ENCODE data around the gene CDC40.

CDC40 gene

GRCh38 chr6:110250838-110251237 is 70.6 kb downstream of the CDC40 start:
- Histone ChIP-seq H3K36me3 (ENCODE audit: low read length) (no peaks in the 10 kb centered on the region), H3K27me3 (ENCODE audit: low read length) (no peaks in the 10 kb centered on the region), H3K27ac (ENCODE audit: low read depth, low read length) (no peak overlapping the region), H3K4me2 (ENCODE audit: low read depth, low read length, poor library complexity, severe bottlenecking) (no peak overlapping the region), H4K20me1 (ENCODE audit: low read depth, low read length) (no peaks in the 10 kb centered on the region), H3K79me2 (ENCODE audit: insufficient read depth, low read length) (no peaks in the 10 kb centered on the region), H3K4me3 (ENCODE audit: insufficient read depth, low read length, poor library complexity, severe bottlenecking) (no peak overlapping the region), H3F3A (ENCODE audit: insufficient read depth) (no peaks in the 10 kb centered on the region), H3K9me3 (ENCODE audit: insufficient read depth, low read length) (no peaks in the 10 kb centered on the region), H2AFZ (ENCODE audit: low read depth, low read length, severe bottlenecking) (no peak overlapping the region), H3K9me2 (replicated peaks; ENCODE audit: insufficient read depth, low read length) (no peaks in the 10 kb centered on the region), H3K9ac (ENCODE audit: low read length) (no peak overlapping the region)
- TF ChIP-seq, protein P1, sequence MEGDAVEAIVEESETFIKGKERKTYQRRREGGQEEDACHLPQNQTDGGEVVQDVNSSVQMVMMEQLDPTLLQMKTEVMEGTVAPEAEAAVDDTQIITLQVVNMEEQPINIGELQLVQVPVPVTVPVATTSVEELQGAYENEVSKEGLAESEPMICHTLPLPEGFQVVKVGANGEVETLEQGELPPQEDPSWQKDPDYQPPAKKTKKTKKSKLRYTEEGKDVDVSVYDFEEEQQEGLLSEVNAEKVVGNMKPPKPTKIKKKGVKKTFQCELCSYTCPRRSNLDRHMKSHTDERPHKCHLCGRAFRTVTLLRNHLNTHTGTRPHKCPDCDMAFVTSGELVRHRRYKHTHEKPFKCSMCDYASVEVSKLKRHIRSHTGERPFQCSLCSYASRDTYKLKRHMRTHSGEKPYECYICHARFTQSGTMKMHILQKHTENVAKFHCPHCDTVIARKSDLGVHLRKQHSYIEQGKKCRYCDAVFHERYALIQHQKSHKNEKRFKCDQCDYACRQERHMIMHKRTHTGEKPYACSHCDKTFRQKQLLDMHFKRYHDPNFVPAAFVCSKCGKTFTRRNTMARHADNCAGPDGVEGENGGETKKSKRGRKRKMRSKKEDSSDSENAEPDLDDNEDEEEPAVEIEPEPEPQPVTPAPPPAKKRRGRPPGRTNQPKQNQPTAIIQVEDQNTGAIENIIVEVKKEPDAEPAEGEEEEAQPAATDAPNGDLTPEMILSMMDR (IDR thresholded peaks at IDR 0.05; ENCODE audit: insufficient read depth, low read length, poor library complexity, severe bottlenecking), result no peak
- TF ChIP-seq EZH2phosphoT487 (conservative IDR thresholded peaks at IDR 0.05; ENCODE audit: low read length), result no peak

GRCh38 chr6:110255211-110255750 is 75.1 kb downstream of the CDC40 start:
- no peaks in the 10 kb centered on the region for H3F3A ChIP-seq (ENCODE audit: insufficient read depth)
- H3K9ac ChIP-seq (ENCODE audit: low read length), result no peak overlapping the region
- H3K9me3 ChIP-seq (ENCODE audit: insufficient read depth, low read length), result no peaks in the 10 kb centered on the region
- H2AFZ ChIP-seq (ENCODE audit: low read depth, low read length, severe bottlenecking), result no peak overlapping the region
- no peak overlapping the region for H3K4me3 ChIP-seq (ENCODE audit: insufficient read depth, low read length, poor library complexity, severe bottlenecking)
- no peak overlapping the region for H3K27ac ChIP-seq (ENCODE audit: low read depth, low read length)
- H3K9me2 ChIP-seq (replicated peaks; ENCODE audit: insufficient read depth, low read length), result no peaks in the 10 kb centered on the region
- H3K79me2 ChIP-seq (ENCODE audit: insufficient read depth, low read length), result no peaks in the 10 kb centered on the region
- no peaks in the 10 kb centered on the region for H3K36me3 ChIP-seq (ENCODE audit: low read length)
- TF ChIP-seq, protein P1 (IDR thresholded peaks at IDR 0.05; ENCODE audit: insufficient read depth, low read length, poor library complexity, severe bottlenecking), result no peak
- TF ChIP-seq EZH2phosphoT487 (conservative IDR thresholded peaks at IDR 0.05; ENCODE audit: low read length), result no peak
- H4K20me1 ChIP-seq (ENCODE audit: low read depth, low read length), result no peaks in the 10 kb centered on the region
- no peaks in the 10 kb centered on the region for H3K27me3 ChIP-seq (ENCODE audit: low read length)
- no peak overlapping the region for H3K4me2 ChIP-seq (ENCODE audit: low read depth, low read length, poor library complexity, severe bottlenecking)

DNA sequence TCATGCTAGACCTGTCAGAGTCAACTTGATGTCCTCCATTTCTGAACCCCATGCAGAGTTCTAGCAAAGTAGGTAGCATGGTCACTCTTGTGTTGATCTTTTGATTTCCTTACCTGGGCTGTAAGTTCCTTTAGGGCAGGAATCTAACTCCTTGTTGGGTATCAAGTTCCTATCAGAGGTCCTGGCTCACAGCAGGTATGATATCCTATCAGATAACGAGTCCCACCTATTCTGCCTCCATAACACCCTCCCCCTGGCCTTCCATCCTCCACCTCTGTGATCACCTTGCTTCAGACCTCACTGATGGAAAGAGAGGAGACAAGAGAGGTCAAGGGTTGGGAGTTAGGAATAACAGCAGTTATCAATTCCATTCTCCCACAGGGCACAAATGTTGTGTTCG is 76.1 kb downstream of the CDC40 start:
- Histone ChIP-seq H2AFZ (ENCODE audit: low read depth, low read length, severe bottlenecking) (no peak overlapping the region), H3K4me2 (ENCODE audit: low read depth, low read length, poor library complexity, severe bottlenecking) (no peak overlapping the region), H3K4me3 (ENCODE audit: insufficient read depth, low read length, poor library complexity, severe bottlenecking) (no peak overlapping the region), H3K36me3 (ENCODE audit: low read length) (no peaks in the 10 kb centered on the region), H4K20me1 (ENCODE audit: low read depth, low read length) (no peaks in the 10 kb centered on the region), H3K27ac (ENCODE audit: low read depth, low read length) (no peak overlapping the region), H3K9me2 (replicated peaks; ENCODE audit: insufficient read depth, low read length) (no peaks in the 10 kb centered on the region), H3F3A (ENCODE audit: insufficient read depth) (no peaks in the 10 kb centered on the region), H3K27me3 (ENCODE audit: low read length) (no peaks in the 10 kb centered on the region), H3K9ac (ENCODE audit: low read length) (no peak overlapping the region), H3K79me2 (ENCODE audit: insufficient read depth, low read length) (no peaks in the 10 kb centered on the region), H3K9me3 (ENCODE audit: insufficient read depth, low read length) (no peaks in the 10 kb centered on the region)
- TF ChIP-seq, protein P1 (IDR thresholded peaks at IDR 0.05; ENCODE audit: insufficient read depth, low read length, poor library complexity, severe bottlenecking), result no peak
- TF ChIP-seq EZH2phosphoT487 (conservative IDR thresholded peaks at IDR 0.05; ENCODE audit: low read length), result no peak

All from SU-DHL-6 (cell line).